Endothelial cell of umbilical vein (primary cell): ENCODE results near the gene TXNDC2. TPM values are rescaled to one million over a fixed set of nuclear protein-coding genes. Genes with fewer than 3 reads are reported as not detected.

Experiments used
- BruUV-seq: library from RNA; stranded (reverse); fragments of 400-500 nt; replicated peaks from 2 replicates; lab custom pipeline; 2021; lab: Mats Ljungman, UMichigan
- CTCF ChIA-PET: fragments of 300-600, 350-600 bp; sonication (Branson Sonifier 250); formaldehyde crosslinking; loops from one replicate; lab custom pipeline; 2021; ENCODE audit warnings: antibody characterized with exemption, inconsistent platforms; lab: Charles Lee
- POLR2A ChIA-PET: fragments of 300-600, 350-600 bp; sonication (Branson Sonifier 250); formaldehyde crosslinking; loops from one replicate; lab custom pipeline; 2021; ENCODE audit warnings: antibody characterized with exemption, inconsistent platforms; lab: Charles Lee
- DNase-seq: peaks from one replicate; pipeline ENCODE4 v3.0.0-alpha.2; 2011; ENCODE audit warnings: low read depth, low spot score
- FAIRE-seq: peaks from 2 replicates; lab custom pipeline; 2011; peaks lifted over from hg19 to GRCh38; lab: Jason Lieb, UNC
- H2AFZ ChIP-seq: 2 replicates; pipeline ENCODE4 v1.6.0; 2012; ENCODE audit warnings: low read depth, low read length, control low read depth, inconsistent platforms
- H3K27ac ChIP-seq: 2 replicates; pipeline ENCODE4 v1.5.1; 2011; ENCODE audit warnings: low read depth, mild to moderate bottlenecking, control low read depth, low read length, moderate library complexity; ENCODE audit not compliant: insufficient read depth
- H3K27me3 ChIP-seq, 2 experiments: 2 replicates each; pipeline versions ENCODE4 v1.6.0 to v1.6.1; 2011; ENCODE audit warnings: low read length in 2 of 2, mixed read lengths in 1 of 2; ENCODE audit not compliant: control insufficient read depth in 2 of 2, insufficient read depth in 2 of 2
- H3K36me3 ChIP-seq, 2 experiments: 2 replicates in 1 of 2; 3 replicates in 1 of 2; pipeline ENCODE4 v1.5.1; 2011; ENCODE audit warnings: low read length in 2 of 2, mild to moderate bottlenecking in 1 of 2, moderate library complexity in 1 of 2; ENCODE audit not compliant: control insufficient read depth in 2 of 2, insufficient read depth in 2 of 2; ENCODE audit errors: extremely low read depth in 1 of 2
- H3K4me1 ChIP-seq: 3 replicates; pipeline ENCODE4 v1.5.1; 2011; ENCODE audit warnings: mild to moderate bottlenecking, low read length; ENCODE audit not compliant: control insufficient read depth, insufficient read depth; ENCODE audit errors: extremely low read depth
- H3K4me2 ChIP-seq: 2 replicates; pipeline ENCODE4 v1.6.1; 2011; ENCODE audit warnings: low read length, control low read depth, mixed read lengths; ENCODE audit not compliant: insufficient read depth
- H3K4me3 ChIP-seq, 3 experiments: fragments of 200-600 bp in 1 of 3; sonication (generic), shearing (Covaris generic) in 1 of 3; replicated peaks in 1 of 3; 2 replicates each; pipeline ENCODE4 v1.5.1; 2011 to 2016; ENCODE audit warnings: control low read depth in 3 of 3, low read length in 3 of 3, mild to moderate bottlenecking in 2 of 3, inconsistent platforms in 1 of 3, low read depth in 1 of 3, moderate library complexity in 1 of 3; ENCODE audit not compliant: insufficient read depth in 1 of 3
- H3K79me2 ChIP-seq: 2 replicates; pipeline ENCODE4 v1.6.0; 2012; ENCODE audit warnings: low read length, inconsistent platforms; ENCODE audit not compliant: control insufficient read depth, insufficient read depth
- H3K9ac ChIP-seq: replicated peaks from 2 replicates; pipeline ENCODE3; 2011; ENCODE audit warnings: low read length, control low read depth; ENCODE audit not compliant: insufficient read depth; ENCODE audit errors: extremely low read depth
- H3K9me1 ChIP-seq: replicated peaks from 3 replicates; pipeline ENCODE4 v1.6.0; 2011; ENCODE audit warnings: mild to moderate bottlenecking, low read length; ENCODE audit not compliant: control insufficient read depth, insufficient read depth; ENCODE audit errors: extremely low read depth
- H3K9me3 ChIP-seq: replicated peaks from 2 replicates; pipeline ENCODE4 v1.5.1; 2012; ENCODE audit warnings: low read length, inconsistent platforms; ENCODE audit not compliant: control insufficient read depth, insufficient read depth
- H4K20me1 ChIP-seq: replicated peaks from 2 replicates; pipeline ENCODE3; 2011; ENCODE audit warnings: mild to moderate bottlenecking, low read length; ENCODE audit not compliant: control insufficient read depth, insufficient read depth; ENCODE audit errors: extremely low read depth
- CTCF ChIP-seq, 2 donors: IDR thresholded peaks; 1 replicate in 1 of 2; 2 replicates in 1 of 2; pipeline ENCODE4 v1.5.1; 2011; ENCODE audit warnings: low read length in 2 of 2, mild to moderate bottlenecking in 2 of 2, moderate library complexity in 2 of 2, control low read depth in 1 of 2, inconsistent platforms in 1 of 2, low read depth in 1 of 2; ENCODE audit not compliant: insufficient read depth in 1 of 2; ENCODE audit errors: extremely low read depth in 1 of 2
- EZH2 ChIP-seq: IDR thresholded peaks from 2 replicates; pipeline ENCODE4 v1.6.1; 2012; ENCODE audit warnings: borderline replicate concordance, low read depth, mild to moderate bottlenecking, moderate library complexity, low read length, inconsistent platforms; ENCODE audit not compliant: severe bottlenecking
- GATA2 ChIP-seq: IDR thresholded peaks from 2 replicates; pipeline ENCODE4 v1.7.0; 2011; ENCODE audit warnings: low read depth, mild to moderate bottlenecking, moderate library complexity, mixed read lengths, low read length; ENCODE audit not compliant: insufficient read length, insufficient read depth
- JUN ChIP-seq: IDR thresholded peaks from 2 replicates; pipeline ENCODE4 v1.6.1; 2011; ENCODE audit warnings: borderline replicate concordance, low read depth; ENCODE audit not compliant: insufficient read length, insufficient read depth
- MAX ChIP-seq: IDR thresholded peaks from 2 replicates; pipeline ENCODE4 v1.6.1; 2011; ENCODE audit not compliant: insufficient read depth, insufficient read length
- MYC ChIP-seq: IDR thresholded peaks from one replicate; pipeline ENCODE4 v1.6.1; 2011; ENCODE audit warnings: mild to moderate bottlenecking, low read depth, low read length
- POLR2AphosphoS5 ChIP-seq: IDR thresholded peaks from 2 replicates; pipeline ENCODE4 v1.6.1; 2012; ENCODE audit warnings: low read depth, mild to moderate bottlenecking, control low read depth, low read length, moderate library complexity; ENCODE audit not compliant: insufficient read depth
- dilution Hi-C: fragments of 300-500 bp; cut with MboI; formaldehyde crosslinking; loops from one replicate; pipeline ENCODE4 v1.15.0; 2019; ENCODE audit warnings: low sequenced_read_pairs; ENCODE audit not compliant: extremely low pct_ligation_motif_present
- intact Hi-C: fragments of 100-400 bp; cut with micrococcal nuclease; formaldehyde crosslinking; loops from one replicate; pipeline ENCODE4 v1.10.0; 2022
- polyA plus RNA-seq, 4 experiments: library from polyadenylated mRNA; depleted of rRNA in 3 of 4; stranded (reverse) in 3 of 4; unstranded in 1 of 4; fragments of >200 nt; gene quantifications; 2 replicates each; pipeline versions ENCODE4 v1.2.1 to v1.2.3, GENCODE V29; 2011 to 2012; ENCODE audit warnings: missing spikeins in 1 of 4
- total RNA-seq: library from RNA; stranded (reverse); gene quantifications from 2 replicates; pipeline ENCODE4 v1.2.3, GENCODE V29; 2021

Gene TXNDC2
- total and polyA plus RNA-seq, 2 donors (not counting 3 experiments of a cell fraction or from before 2014, with no cell fraction given): 0.12 TPM; not detected in 1

- Histone ChIP-seq H3K27me3 (no peaks in the 10 kb centered on the region), H3K4me2 (no peak overlapping the region), H3K27ac (no peak overlapping the region), H3K4me3 (no peak overlapping the region), H3K9me1 (no peaks in the 10 kb centered on the region), H2AFZ (no peak overlapping the region), H3K79me2 (no peaks in the 10 kb centered on the region), H3K9ac (no peak overlapping the region), H3K36me3 (no peaks in the 10 kb centered on the region), H3K4me1 (peaks cover 11% of the 10 kb centered on the region), H4K20me1 (no peaks in the 10 kb centered on the region), H3K9me3 (no peaks in the 10 kb centered on the region)
- DNase-seq (no peak), FAIRE-seq (no peak)
- intact Hi-C loops (no loop called here), dilution Hi-C loops (no loop called here)
- ChIA-PET CTCF (interaction anchor here (0.7 to 1.1 kb wide), 2 partner anchors 9 to 64 kb away, joined by 3 read pairs; partner anchors contain the start of gene VAPA), POLR2A (no interaction called here)
- TF ChIP-seq JUN (no peak), MYC (no peak), CTCF (IDR thresholded peaks at IDR 0.05; ENCODE audit: extremely low read depth in 1 of 2, insufficient read depth in 1 of 2, low read depth in 1 of 2, low read length in 2 of 2) (no peak), EZH2 (no peak), MAX (no peak), POLR2AphosphoS5 (no peak), GATA2 (no peak)
- BruUV-seq: no TSS peak
These were observed 36.1 kb upstream of the TXNDC2 start for GRCh38 chr18:9849407-9850283.
